ENCODE measurements around the gene RAB6B.

The RAB6B gene

DNA sequence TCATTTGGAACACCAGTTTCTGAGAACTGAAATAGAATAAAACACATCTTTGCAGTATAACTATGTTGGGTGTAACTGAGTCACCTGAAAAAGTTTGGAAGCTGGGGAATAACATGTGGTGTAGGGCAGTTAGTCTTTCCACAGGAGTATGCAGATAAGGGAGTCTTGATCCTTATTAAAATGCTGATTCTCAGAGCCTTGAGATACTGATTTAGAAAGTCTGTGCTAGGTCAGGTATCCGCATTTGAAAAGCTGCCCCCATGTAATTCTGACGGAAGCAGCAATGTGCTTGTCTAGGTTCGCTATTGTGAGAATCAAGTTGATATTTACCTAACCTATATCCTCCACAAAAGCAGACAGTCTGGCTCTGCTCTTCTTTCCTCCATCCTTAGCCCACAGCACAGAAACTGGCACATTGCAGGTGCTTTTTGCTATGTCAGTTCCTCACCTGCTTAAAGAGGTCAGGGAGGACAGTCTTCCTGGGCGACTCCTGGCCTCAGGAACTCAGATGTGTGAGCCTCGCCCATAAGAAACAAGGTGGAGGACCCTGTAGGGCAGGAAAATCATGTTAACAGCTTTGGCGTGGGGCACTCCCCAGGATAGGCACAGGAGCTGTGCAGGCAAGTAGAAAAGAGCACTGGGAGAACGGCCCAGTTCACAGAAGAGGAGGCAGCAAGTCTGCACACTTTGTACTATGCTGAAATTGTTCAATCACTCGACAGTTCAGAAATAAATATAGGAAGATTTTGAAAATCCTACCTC lies 117.7 kb downstream of the RAB6B start:
- CTCF ChIA-PET, result interaction anchor here (1.3 kb wide), 1 partner anchor 16 kb away, joined by 3 read pairs; no protein-coding TSS in a partner anchor
- Histone ChIP-seq H3K27ac (ENCODE audit: insufficient read depth in 1 of 2, low read depth in 1 of 2, low read length in 2 of 2, poor library complexity in 1 of 2, severe bottlenecking in 2 of 2) (no peak overlapping the region), H3K9me3 (ENCODE audit: control extremely low read depth in 1 of 5, control insufficient read depth in 4 of 5, insufficient read depth in 2 of 5, low read depth in 1 of 5, low read length in 4 of 5) (no peaks in the 10 kb centered on the region), H3K27me3 (replicated peaks in 2 of 5; ENCODE audit: control insufficient read depth in 4 of 5, insufficient read depth in 5 of 5, low read length in 4 of 5) (peaks cover 0 to 5% (median 0%) of the 10 kb centered on the region in 5 experiments), H3K4me3 (ENCODE audit: control insufficient read depth in 1 of 7, extremely low read depth in 1 of 7, insufficient read depth in 4 of 7, low read depth in 2 of 7, low read length in 6 of 7) (no peak overlapping the region), H3K4me1 (ENCODE audit: control extremely low read depth in 1 of 4, control insufficient read depth in 4 of 4, insufficient read depth in 4 of 4, low read length in 3 of 4) (no peaks in the 10 kb centered on the region), H3K36me3 (ENCODE audit: control insufficient read depth in 4 of 4, insufficient read depth in 4 of 4, low read length in 3 of 4) (no peaks in the 10 kb centered on the region)
- WGBS (ENCODE audit: insufficient coverage), result 94% methylated on average over 7 of the region's 8 CpGs
- POLR2A ChIA-PET, result no interaction called here
- no peak for DNase-seq

DNA sequence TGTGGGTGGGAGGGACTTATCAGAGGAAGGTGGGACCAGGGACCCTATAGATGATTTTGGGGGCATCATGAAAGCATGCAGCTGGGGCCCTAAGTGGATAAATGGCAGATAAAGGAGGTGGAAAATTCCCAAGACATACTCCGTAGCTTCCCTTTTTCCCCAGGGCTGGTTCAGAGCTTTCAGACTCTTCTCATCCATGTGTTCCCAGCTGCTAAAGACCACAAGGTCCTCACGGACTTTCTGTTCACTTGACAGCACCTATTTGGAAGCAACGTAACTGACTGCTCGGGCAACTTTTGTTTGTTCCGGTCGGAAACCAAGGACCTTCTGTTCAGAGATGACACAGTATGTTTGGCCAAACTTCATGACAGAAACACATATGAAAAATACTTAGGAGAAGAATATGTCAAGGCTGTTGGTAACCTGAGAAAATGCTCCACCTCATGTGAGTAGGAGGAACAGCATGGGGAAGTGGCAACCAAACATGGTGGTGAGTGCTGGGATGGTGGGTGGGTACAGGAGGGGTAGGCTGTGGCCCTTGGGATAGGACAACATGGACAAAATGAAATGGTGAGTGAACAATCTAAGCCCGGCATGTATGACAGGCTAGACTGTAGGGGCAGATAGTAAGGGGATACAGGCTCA lies 118.8 kb downstream of the RAB6B start:
- DNase-seq, result no peak
- Histone ChIP-seq H3K4me1 (ENCODE audit: control extremely low read depth in 1 of 4, control insufficient read depth in 4 of 4, insufficient read depth in 4 of 4, low read length in 3 of 4) (no peaks in the 10 kb centered on the region), H3K9me3 (ENCODE audit: control extremely low read depth in 1 of 5, control insufficient read depth in 4 of 5, insufficient read depth in 2 of 5, low read depth in 1 of 5, low read length in 4 of 5) (no peaks in the 10 kb centered on the region), H3K36me3 (ENCODE audit: control insufficient read depth in 4 of 4, insufficient read depth in 4 of 4, low read length in 3 of 4) (no peaks in the 10 kb centered on the region), H3K4me3 (ENCODE audit: control insufficient read depth in 1 of 7, extremely low read depth in 1 of 7, insufficient read depth in 4 of 7, low read depth in 2 of 7, low read length in 6 of 7) (no peak overlapping the region), H3K27me3 (replicated peaks in 2 of 5; ENCODE audit: control insufficient read depth in 4 of 5, insufficient read depth in 5 of 5, low read length in 4 of 5) (peaks cover 0 to 2% (median 0%) of the 10 kb centered on the region in 5 experiments), H3K27ac (ENCODE audit: insufficient read depth in 1 of 2, low read depth in 1 of 2, low read length in 2 of 2, poor library complexity in 1 of 2, severe bottlenecking in 2 of 2) (no peak overlapping the region)
- POLR2A ChIA-PET, result no interaction called here
- CTCF ChIA-PET, result interaction anchor here (1.0 kb wide), 1 partner anchor 9 kb away, joined by 4 read pairs; no protein-coding TSS in a partner anchor
- 100% methylated on average over 3 of the region's 7 CpGs for WGBS (ENCODE audit: insufficient coverage)

DNA sequence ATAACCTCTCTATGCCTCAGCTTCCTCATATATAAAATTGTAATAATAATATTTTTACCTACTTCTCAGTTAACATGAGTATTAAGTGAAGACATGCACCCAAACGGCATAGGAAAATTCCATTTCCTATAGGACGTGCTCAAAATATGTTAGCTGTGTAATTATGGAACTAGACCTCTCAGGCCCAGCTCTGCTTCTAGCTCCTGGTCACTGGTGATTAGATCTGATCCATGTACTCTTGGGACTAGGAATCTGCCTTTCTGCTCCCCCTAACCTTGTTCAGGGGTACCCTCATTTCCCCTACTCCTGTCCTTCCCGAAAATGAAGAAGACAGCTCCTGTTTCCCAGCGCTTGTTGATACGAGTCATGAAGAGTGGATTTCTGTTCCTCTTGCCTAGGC lies 119.8 kb downstream of the RAB6B start:
- ChIA-PET POLR2A (no interaction called here), CTCF (interaction anchor here (1.0 kb wide), 1 partner anchor 8 kb away, joined by 4 read pairs; no protein-coding TSS in a partner anchor)
- 100% methylated on average over 3 of the region's 5 CpGs for whole genome bisulfite sequencing (ENCODE audit: insufficient coverage)

GRCh38 chr3:133775309-133775708 lies 120.4 kb downstream of the RAB6B start:
- no peaks in the 10 kb centered on the region for H3K4me1 ChIP-seq (ENCODE audit: control extremely low read depth in 1 of 4, control insufficient read depth in 4 of 4, insufficient read depth in 4 of 4, low read length in 3 of 4)
- no peak overlapping the region for H3K27ac ChIP-seq (ENCODE audit: insufficient read depth in 1 of 2, low read depth in 1 of 2, low read length in 2 of 2, poor library complexity in 1 of 2, severe bottlenecking in 2 of 2)
- H3K9me3 ChIP-seq (ENCODE audit: control extremely low read depth in 1 of 5, control insufficient read depth in 4 of 5, insufficient read depth in 2 of 5, low read depth in 1 of 5, low read length in 4 of 5), result no peaks in the 10 kb centered on the region
- ChIA-PET POLR2A (no interaction called here), CTCF (no interaction called here)
- no peaks in the 10 kb centered on the region for H3K27me3 ChIP-seq (replicated peaks in 2 of 5; ENCODE audit: control insufficient read depth in 4 of 5, insufficient read depth in 5 of 5, low read length in 4 of 5)
- H3K36me3 ChIP-seq (ENCODE audit: control insufficient read depth in 4 of 4, insufficient read depth in 4 of 4, low read length in 3 of 4), result no peaks in the 10 kb centered on the region
- H3K4me3 ChIP-seq (ENCODE audit: control insufficient read depth in 1 of 7, extremely low read depth in 1 of 7, insufficient read depth in 4 of 7, low read depth in 2 of 7, low read length in 6 of 7), result no peak overlapping the region
- no peak for DNase-seq
- 98% methylated on average over 7 of the region's 9 CpGs for WGBS (ENCODE audit: insufficient coverage)

More for the DNA sequence above, 119.8 kb downstream of the RAB6B start:
- no peaks in the 10 kb centered on the region for H3K27me3 ChIP-seq (replicated peaks in 2 of 5; ENCODE audit: control insufficient read depth in 4 of 5, insufficient read depth in 5 of 5, low read length in 4 of 5)
- H3K4me3 ChIP-seq (ENCODE audit: control insufficient read depth in 1 of 7, extremely low read depth in 1 of 7, insufficient read depth in 4 of 7, low read depth in 2 of 7, low read length in 6 of 7), result no peak overlapping the region
- no peaks in the 10 kb centered on the region for H3K9me3 ChIP-seq (ENCODE audit: control extremely low read depth in 1 of 5, control insufficient read depth in 4 of 5, insufficient read depth in 2 of 5, low read depth in 1 of 5, low read length in 4 of 5)
- H3K4me1 ChIP-seq (ENCODE audit: control extremely low read depth in 1 of 4, control insufficient read depth in 4 of 4, insufficient read depth in 4 of 4, low read length in 3 of 4), result no peaks in the 10 kb centered on the region
- no peak overlapping the region for H3K27ac ChIP-seq (ENCODE audit: insufficient read depth in 1 of 2, low read depth in 1 of 2, low read length in 2 of 2, poor library complexity in 1 of 2, severe bottlenecking in 2 of 2)
- DNase-seq, result no peak
- H3K36me3 ChIP-seq (ENCODE audit: control insufficient read depth in 4 of 4, insufficient read depth in 4 of 4, low read length in 3 of 4), result no peaks in the 10 kb centered on the region
